NT2/D1 (cell line): Measurements from ENCODE around the gene ARL5C.

Experiments
- SUZ12 ChIP-seq: IDR thresholded peaks from 2 replicates; pipeline ENCODE4 v1.6.1; 2011; ENCODE audit not compliant: insufficient read length, insufficient read depth; ENCODE audit errors: extremely low read depth
- YY1 ChIP-seq: IDR thresholded peaks from 2 replicates; pipeline ENCODE4 v1.6.1; 2011; ENCODE audit not compliant: insufficient read length, insufficient read depth
- ZNF274 ChIP-seq: IDR thresholded peaks from 2 replicates; pipeline ENCODE4 v1.6.1; 2011; ENCODE audit warnings: mild to moderate bottlenecking, low read depth, low read length

DNA sequence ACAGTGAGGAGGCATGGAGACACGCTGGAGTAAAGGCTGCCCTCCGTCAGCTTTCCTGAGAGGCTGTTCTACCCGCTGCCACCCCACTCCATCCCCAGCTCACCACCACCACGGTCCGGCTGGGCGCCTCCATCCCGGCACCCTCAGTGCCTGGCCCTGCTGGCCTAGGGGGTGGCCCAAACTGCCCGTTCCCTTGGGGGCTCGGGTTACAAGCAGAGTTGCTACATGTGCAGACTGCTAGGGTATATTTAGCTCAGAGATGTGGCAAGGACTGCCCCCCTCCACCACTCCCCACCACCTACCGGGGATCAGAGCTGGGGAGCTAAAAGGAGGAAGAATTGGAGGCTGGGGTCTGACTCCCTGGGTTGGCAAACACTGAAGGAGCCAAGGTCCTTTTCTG, 27.4 kb upstream of the ARL5C start:
- TF ChIP-seq YY1, result no peak
- TF ChIP-seq ZNF274, result no peak
- TF ChIP-seq SUZ12, result no peak
